Testis (tissue), 3 donors: ENCODE results near the gene XRCC4. TPM values are rescaled to one million over a fixed set of nuclear protein-coding genes. Genes with fewer than 3 reads are reported as not detected.

Experiments
- DNase-seq: peaks from one replicate; pipeline ENCODE4 v3.0.0-alpha.2; 2019
- H3K27ac ChIP-seq, 2 donors: fragments of 200-600 bp; sonication (generic); one replicate each; pipeline ENCODE4 v1.5.1; 2019
- H3K27me3 ChIP-seq: fragments of 200-600 bp; sonication (generic); one replicate; pipeline ENCODE4 v1.5.1; 2019
- H3K36me3 ChIP-seq: fragments of 200-600 bp; sonication (generic); one replicate; pipeline ENCODE4 v1.5.1; 2017; ENCODE audit warnings: low read depth; ENCODE audit errors: missing control alignments
- H3K4me1 ChIP-seq: fragments of 200-600 bp; sonication (generic); one replicate; pipeline ENCODE4 v1.5.1; 2019
- H3K4me3 ChIP-seq, 2 donors: fragments of 200-600 bp; sonication (generic); one replicate each; pipeline ENCODE4 v1.5.1; 2017 to 2019
- H3K9me3 ChIP-seq: fragments of 200-600 bp; sonication (generic); one replicate; pipeline ENCODE4 v1.5.1; 2017
- CTCF ChIP-seq, 3 experiments: fragments of 450-650 bp in 2 of 3; fragments of 200-600 bp in 1 of 3; sonication (generic) in 1 of 3; IDR thresholded peaks; one replicate each; pipeline ENCODE4 v1.5.1; 2016 to 2019; ENCODE audit warnings: antibody characterized with exemption in 3 of 3, mild to moderate bottlenecking in 2 of 3, moderate library complexity in 1 of 3
- POLR2A ChIP-seq: fragments of 450-650 bp; IDR thresholded peaks from one replicate; pipeline ENCODE4 v1.6.1; 2017; ENCODE audit warnings: antibody characterized with exemption, mild to moderate bottlenecking, moderate library complexity
- WGBS, 2 donors: methylation state at CpG; one replicate each; pipeline ENCODE4 v1.1.5; 2018; 5-methylcytosine and 5-hydroxymethylcytosine counted together
- intact Hi-C: fragments of 100-400 bp; cut with DNase I; formaldehyde crosslinking; loops from one replicate; pipeline ENCODE4 v1.15.1; 2023; ENCODE audit warnings: low total_unique reads
- polyA plus RNA-seq: library from polyadenylated mRNA; stranded (reverse); fragments of 350-450 nt; fragmentation: Illumina TruSeq; extraction: RNeasy Lipid Tissue Mini Kit (QIAGEN cat#74804); gene quantifications from one replicate; pipeline ENCODE4 v1.2.3, GENCODE V29; 2014; ENCODE audit warnings: low read depth, low replicate concordance; ENCODE audit not compliant: insufficient read depth
- total RNA-seq, 2 donors: library from RNA; depleted of rRNA; stranded (reverse); fragments of >200 nt; gene quantifications; one replicate each; pipeline ENCODE4 v1.2.3, GENCODE V29; 2016

Gene XRCC4
- total and polyA plus RNA-seq, 3 donors from 2014 or later, result 14.2 to 23.3 (median 17.1) TPM

- no peaks in the 10 kb centered on the region for H3K4me1 ChIP-seq
- H3K4me3 ChIP-seq, result no peak overlapping the region
- no peaks in the 10 kb centered on the region for H3K27me3 ChIP-seq
- H3K27ac ChIP-seq, result no peak overlapping the region
- intact Hi-C loops, result no loop called here
- H3K36me3 ChIP-seq, result no peaks in the 10 kb centered on the region
- H3K9me3 ChIP-seq, result no peaks in the 10 kb centered on the region
- no peak for DNase-seq
- no peak for TF ChIP-seq CTCF (IDR thresholded peaks at IDR 0.05)
- no peak for TF ChIP-seq POLR2A
These were observed 141.7 kb downstream of the XRCC4 start for GRCh38 chr5:83219077-83219476.

- no peak overlapping the region for H3K4me3 ChIP-seq
- no peaks in the 10 kb centered on the region for H3K4me1 ChIP-seq
- no peaks in the 10 kb centered on the region for H3K27me3 ChIP-seq
- WGBS, 2 donors, result 69 to 70% methylated on average over 4 of the region's 4 CpGs
- no peaks in the 10 kb centered on the region for H3K36me3 ChIP-seq
- intact Hi-C loops, result no loop called here
- H3K27ac ChIP-seq, result no peak overlapping the region
- TF ChIP-seq CTCF (IDR thresholded peaks at IDR 0.05), result no peak
- TF ChIP-seq POLR2A, result no peak
- no peak for DNase-seq
- H3K9me3 ChIP-seq, result no peaks in the 10 kb centered on the region
These were observed 142.1 kb downstream of the XRCC4 start for GRCh38 chr5:83219495-83219894.

GRCh38 chr5:83220331-83220730 is 143.0 kb downstream of the XRCC4 start:
- Histone ChIP-seq H3K9me3 (no peaks in the 10 kb centered on the region), H3K36me3 (no peaks in the 10 kb centered on the region), H3K4me1 (no peaks in the 10 kb centered on the region), H3K4me3 (no peak overlapping the region), H3K27ac (no peak overlapping the region), H3K27me3 (no peaks in the 10 kb centered on the region)
- TF ChIP-seq POLR2A, result no peak
- TF ChIP-seq CTCF (IDR thresholded peaks at IDR 0.05), result no peak
- intact Hi-C loops, result no loop called here
- no peak for DNase-seq
- 81 to 87% methylated on average over 3 of the region's 3 CpGs for WGBS, 2 donors

GRCh38 chr5:83222906-83223305 is 145.6 kb downstream of the XRCC4 start:
- Histone ChIP-seq H3K27me3 (no peaks in the 10 kb centered on the region), H3K4me3 (no peak overlapping the region), H3K27ac (no peak overlapping the region), H3K4me1 (no peaks in the 10 kb centered on the region), H3K9me3 (no peaks in the 10 kb centered on the region), H3K36me3 (no peaks in the 10 kb centered on the region)
- no peak for TF ChIP-seq POLR2A
- no peak for TF ChIP-seq CTCF (IDR thresholded peaks at IDR 0.05)
- 86 to 92% methylated on average over 2 of the region's 2 CpGs for WGBS, 2 donors
- intact Hi-C loops, result no loop called here
- DNase-seq, result no peak

DNA sequence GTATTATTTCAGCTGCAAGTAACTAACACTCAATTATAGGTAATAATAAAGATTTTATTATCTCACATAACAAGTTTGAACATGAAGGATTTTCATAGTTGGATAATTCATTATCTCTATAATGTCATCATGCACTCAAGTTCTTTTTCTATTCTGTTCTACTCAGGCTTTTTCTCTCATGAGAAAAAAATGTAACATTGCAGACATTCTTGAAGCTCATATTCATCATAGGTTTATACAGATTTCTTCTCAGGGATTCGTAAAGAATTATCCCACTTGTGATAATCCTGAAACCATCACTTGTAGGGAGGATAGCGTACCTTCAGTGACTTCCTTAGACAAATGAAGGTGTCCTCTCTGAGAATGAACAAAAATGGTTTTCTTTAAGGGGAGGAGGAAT is 150.3 kb downstream of the XRCC4 start:
- Histone ChIP-seq H3K4me1 (no peaks in the 10 kb centered on the region), H3K27ac (no peak overlapping the region), H3K4me3 (no peak overlapping the region), H3K36me3 (no peaks in the 10 kb centered on the region), H3K27me3 (no peaks in the 10 kb centered on the region), H3K9me3 (no peaks in the 10 kb centered on the region)
- 92 to 94% methylated on average over 2 of the region's 2 CpGs for WGBS, 2 donors
- DNase-seq, result no peak
- intact Hi-C loops, result no loop called here
- TF ChIP-seq CTCF (IDR thresholded peaks at IDR 0.05) (no peak), POLR2A (no peak)
